ENCODE measurements around the gene UQCR10.

DNA sequence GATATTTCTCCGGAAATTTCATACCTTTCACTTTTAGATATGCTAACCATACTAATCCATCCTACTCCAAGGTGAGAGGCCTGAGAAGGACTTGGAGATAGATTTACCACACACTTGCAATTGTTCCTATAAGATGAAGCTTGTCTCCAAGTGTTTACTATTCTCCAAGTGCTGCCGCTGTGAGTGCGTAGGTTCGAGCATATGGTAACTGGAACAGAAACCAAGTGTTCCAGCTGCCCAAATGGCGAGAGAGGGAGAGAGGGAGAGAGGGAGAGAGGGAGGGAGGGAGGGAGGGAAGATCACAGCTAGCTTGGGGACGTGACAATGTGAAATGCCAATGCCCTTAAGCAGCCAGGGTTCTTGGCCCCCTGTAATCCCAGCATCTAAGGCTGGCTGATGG is 49.4 kb downstream of the UQCR10 start:
- TF ChIP-seq, protein P1, sequence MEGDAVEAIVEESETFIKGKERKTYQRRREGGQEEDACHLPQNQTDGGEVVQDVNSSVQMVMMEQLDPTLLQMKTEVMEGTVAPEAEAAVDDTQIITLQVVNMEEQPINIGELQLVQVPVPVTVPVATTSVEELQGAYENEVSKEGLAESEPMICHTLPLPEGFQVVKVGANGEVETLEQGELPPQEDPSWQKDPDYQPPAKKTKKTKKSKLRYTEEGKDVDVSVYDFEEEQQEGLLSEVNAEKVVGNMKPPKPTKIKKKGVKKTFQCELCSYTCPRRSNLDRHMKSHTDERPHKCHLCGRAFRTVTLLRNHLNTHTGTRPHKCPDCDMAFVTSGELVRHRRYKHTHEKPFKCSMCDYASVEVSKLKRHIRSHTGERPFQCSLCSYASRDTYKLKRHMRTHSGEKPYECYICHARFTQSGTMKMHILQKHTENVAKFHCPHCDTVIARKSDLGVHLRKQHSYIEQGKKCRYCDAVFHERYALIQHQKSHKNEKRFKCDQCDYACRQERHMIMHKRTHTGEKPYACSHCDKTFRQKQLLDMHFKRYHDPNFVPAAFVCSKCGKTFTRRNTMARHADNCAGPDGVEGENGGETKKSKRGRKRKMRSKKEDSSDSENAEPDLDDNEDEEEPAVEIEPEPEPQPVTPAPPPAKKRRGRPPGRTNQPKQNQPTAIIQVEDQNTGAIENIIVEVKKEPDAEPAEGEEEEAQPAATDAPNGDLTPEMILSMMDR (IDR thresholded peaks at IDR 0.05), result no peak
- no peak for TF ChIP-seq POLR2A (IDR thresholded peaks at IDR 0.05)

Measured in thyroid gland (tissue), 4 donors.